HepG2 (cell line): ENCODE measurements around the gene KXD1. TPM values are rescaled to one million over a fixed set of nuclear protein-coding genes. Genes with fewer than 3 reads are reported as not detected.

Experiments used
- CBX5 ChIP-seq: sonication (generic); formaldehyde crosslinking; IDR thresholded peaks from 2 replicates; pipeline ENCODE4 v1.4.0; 2020; ENCODE audit warnings: missing genetic modification reagents, borderline replicate concordance
- FOXK1 ChIP-seq: sonication (generic); formaldehyde crosslinking; IDR thresholded peaks from 2 replicates; pipeline ENCODE4 v1.4.0; 2020; ENCODE audit warnings: low read depth, missing genetic modification reagents, borderline replicate concordance
- HOXD1 ChIP-seq: sonication (generic); formaldehyde crosslinking; IDR thresholded peaks from 2 replicates; pipeline ENCODE4 v1.5.0; 2020; ENCODE audit warnings: missing genetic modification reagents
- MIER2 ChIP-seq: IDR thresholded peaks from 2 replicates; pipeline ENCODE4 v1.6.1; 2016; ENCODE audit warnings: missing biosample characterization, missing genetic modification reagents
- PHF20 ChIP-seq: sonication (generic); formaldehyde crosslinking; IDR thresholded peaks from 2 replicates; pipeline ENCODE4 v1.5.0; 2020; ENCODE audit warnings: mild to moderate bottlenecking, missing genetic modification reagents
- POLR2G ChIP-seq: fragments of 200-400 bp; formaldehyde crosslinking; IDR thresholded peaks from 2 replicates; pipeline ENCODE4 v1.6.1; 2018; ENCODE audit warnings: mild to moderate bottlenecking, low read depth, low read length, moderate library complexity
- RARA ChIP-seq: IDR thresholded peaks from 2 replicates; pipeline ENCODE4 v1.6.1; 2016; ENCODE audit warnings: missing genetic modification reagents, missing compliant biosample characterization
- REPIN1 ChIP-seq: sonication (generic); formaldehyde crosslinking; IDR thresholded peaks from 2 replicates; pipeline ENCODE4 v1.8.0; 2022; ENCODE audit warnings: missing genetic modification reagents, low read depth, mild to moderate bottlenecking, borderline replicate concordance
- SMARCC2 ChIP-seq: fragments of 450-650 bp; IDR thresholded peaks from 2 replicates; pipeline ENCODE4 v1.6.1; 2017; ENCODE audit warnings: antibody characterized with exemption, mild to moderate bottlenecking
- TMF1 ChIP-seq: sonication (generic); formaldehyde crosslinking; IDR thresholded peaks from 2 replicates; pipeline ENCODE4 v1.8.1; 2022; ENCODE audit warnings: low read depth, missing genetic modification reagents
- ZNF260 ChIP-seq: sonication (generic); formaldehyde crosslinking; IDR thresholded peaks from 2 replicates; pipeline ENCODE4 v1.4.0; 2020; ENCODE audit warnings: missing genetic modification reagents, low read depth, mild to moderate bottlenecking, borderline replicate concordance
- ZNF292 ChIP-seq: sonication (generic); formaldehyde crosslinking; IDR thresholded peaks from 2 replicates; pipeline ENCODE4 v1.8.1; 2022; ENCODE audit warnings: mild to moderate bottlenecking, low read depth, missing genetic modification reagents, borderline replicate concordance
- ZNF3 ChIP-seq: IDR thresholded peaks from 2 replicates; pipeline ENCODE4 v1.7.0; 2017; ENCODE audit warnings: inconsistent platforms
- ZNF598 ChIP-seq: sonication (generic); formaldehyde crosslinking; IDR thresholded peaks from 2 replicates; pipeline ENCODE4 v1.5.1; 2020; ENCODE audit warnings: mild to moderate bottlenecking, missing genetic modification reagents, borderline replicate concordance
- ZNF607 ChIP-seq: sonication (generic); formaldehyde crosslinking; IDR thresholded peaks from 2 replicates; pipeline ENCODE4 v1.5.1; 2020; ENCODE audit warnings: missing genetic modification reagents, mild to moderate bottlenecking, borderline replicate concordance
- ZNF660 ChIP-seq: sonication (generic); formaldehyde crosslinking; IDR thresholded peaks from 2 replicates; pipeline ENCODE4 v1.5.1; 2020; ENCODE audit warnings: mild to moderate bottlenecking, low read depth, missing genetic modification reagents, borderline replicate concordance
- ZNF670 ChIP-seq: sonication (generic); formaldehyde crosslinking; IDR thresholded peaks from 2 replicates; pipeline ENCODE4 v1.8.0; 2022; ENCODE audit warnings: mild to moderate bottlenecking, missing genetic modification reagents, borderline replicate concordance
- polyA plus RNA-seq, 8 experiments: library from polyadenylated mRNA; depleted of rRNA in 3 of 8; stranded (reverse) in 7 of 8; unstranded in 1 of 8; fragments of >200 nt; fragmentation: Illumina TruSeq in 4 of 8; extraction: Trizol in 4 of 8; gene quantifications; 2 replicates each; pipeline versions ENCODE4 v1.2.1 to v1.2.3, GENCODE V29; 2011 to 2016; ENCODE audit warnings: low read depth in 4 of 8, missing spikeins in 1 of 8, mixed read lengths in 1 of 8; ENCODE audit not compliant: insufficient read depth in 1 of 8
- total RNA-seq, 5 experiments: library from RNA; depleted of rRNA; stranded (reverse); fragments of >200 nt; fragmentation: Illumina TruSeq; extraction: Trizol; gene quantifications; 2 replicates each; pipeline ENCODE4 v1.2.3, GENCODE V29; 2016; ENCODE audit warnings: low read depth in 1 of 5
- TF ChIP-seq, protein P1 (sequence below): sonication (generic); formaldehyde crosslinking; IDR thresholded peaks from 2 replicates; pipeline ENCODE4 v1.8.0; 2022; ENCODE audit warnings: low read depth, missing genetic modification reagents
- TF ChIP-seq, protein P2 (sequence below): sonication (generic); formaldehyde crosslinking; IDR thresholded peaks from 2 replicates; pipeline ENCODE4 v1.4.0; 2020; ENCODE audit warnings: mild to moderate bottlenecking, low read depth, missing genetic modification reagents
- TF ChIP-seq, protein P3 (sequence below): sonication (generic); formaldehyde crosslinking; IDR thresholded peaks from 2 replicates; pipeline ENCODE4 v1.8.1; 2023; ENCODE audit warnings: mild to moderate bottlenecking, missing genetic modification reagents
- TF ChIP-seq, protein P4 (sequence below): sonication (generic); formaldehyde crosslinking; IDR thresholded peaks from 2 replicates; pipeline ENCODE4 v1.4.0; 2020; ENCODE audit warnings: missing genetic modification reagents
- TF ChIP-seq, protein P5 (sequence below): sonication (generic); formaldehyde crosslinking; IDR thresholded peaks from 2 replicates; pipeline ENCODE4 v1.4.0; 2020; ENCODE audit warnings: mild to moderate bottlenecking, missing genetic modification reagents

KXD1 gene
- total and polyA plus RNA-seq, 2 of the 13 experiments (the other 11 are each of a cell fraction or from before 2014, with no cell fraction given) = 44.6 to 143 TPM

DNA sequence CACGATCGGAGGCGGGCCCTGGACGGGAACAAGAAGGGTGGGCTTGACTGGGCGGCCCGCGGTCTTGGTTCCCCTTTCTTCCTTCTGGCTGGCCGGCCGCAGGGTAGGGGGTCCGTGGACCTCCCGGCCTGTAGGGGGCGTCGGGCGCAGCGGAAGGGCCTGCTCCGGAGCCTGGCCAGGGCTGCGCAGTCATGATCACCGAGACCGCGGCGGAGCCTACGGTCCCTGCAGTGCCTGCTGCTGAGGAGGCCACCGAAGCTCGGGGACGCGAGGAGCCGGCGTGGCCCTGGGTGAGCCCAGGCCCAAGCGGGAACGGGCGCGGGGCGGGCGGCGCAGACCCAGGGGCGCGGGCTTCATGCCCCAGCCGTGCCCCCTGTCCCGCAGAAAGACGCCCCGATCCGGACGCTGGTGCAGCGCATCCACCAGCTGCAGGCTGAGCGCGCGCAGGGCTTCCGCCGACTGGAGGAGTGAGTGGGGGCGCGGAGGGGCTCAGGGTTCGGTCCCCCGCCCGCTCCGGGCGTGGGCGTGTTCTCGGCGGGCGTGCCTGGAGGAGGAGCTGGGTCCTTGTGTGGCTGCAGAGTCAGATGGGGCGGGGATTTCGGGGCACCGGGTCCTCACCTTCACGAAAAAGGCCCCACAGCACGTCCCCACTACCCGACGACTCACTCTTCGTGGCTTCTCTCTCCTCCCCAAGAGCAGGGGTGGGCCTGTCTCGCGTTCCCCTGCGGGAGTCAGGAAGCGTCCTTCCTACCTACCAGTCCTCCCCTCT lies 31.1 kb downstream of the KXD1 start, which contains the start of gene REX1BD (continued):
- TF ChIP-seq, protein P1, sequence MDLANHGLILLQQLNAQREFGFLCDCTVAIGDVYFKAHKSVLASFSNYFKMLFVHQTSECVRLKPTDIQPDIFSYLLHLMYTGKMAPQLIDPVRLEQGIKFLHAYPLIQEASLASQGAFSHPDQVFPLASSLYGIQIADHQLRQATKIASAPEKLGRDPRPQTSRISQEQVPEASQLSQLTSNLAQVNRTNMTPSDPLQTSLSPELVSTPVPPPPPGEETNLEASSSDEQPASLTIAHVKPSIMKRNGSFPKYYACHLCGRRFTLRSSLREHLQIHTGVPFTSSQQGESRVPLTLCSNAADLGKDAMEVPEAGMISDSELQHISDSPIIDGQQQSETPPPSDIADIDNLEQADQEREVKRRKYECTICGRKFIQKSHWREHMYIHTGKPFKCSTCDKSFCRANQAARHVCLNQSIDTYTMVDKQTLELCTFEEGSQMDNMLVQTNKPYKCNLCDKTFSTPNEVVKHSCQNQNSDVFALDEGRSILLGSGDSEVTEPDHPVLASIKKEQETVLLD (CRISPR knock-in tag) = peak; percentile 33; the same call in 1 of the 2 replicates
- TF ChIP-seq SMARCC2 (no peak), PHF20 (CRISPR knock-in tag) (peak; percentile 75), POLR2G (peak; percentile 91), ZNF260 (0 out of 2 replicates have a peak, but pooled peaks have one; percentile 66), ZNF598 (no peak), CBX5 (peak; percentile 82; the same call in 1 of the 2 replicates), MIER2 (CRISPR knock-in tag) (peak; percentile 50; the same call in 1 of the 2 replicates), FOXK1 (CRISPR knock-in tag) (peak; percentile 58; the same call in 1 of the 2 replicates), ZNF292 (CRISPR knock-in tag) (no peak), TMF1 (CRISPR knock-in tag) (peak; percentile 52), REPIN1 (CRISPR knock-in tag) (peak; percentile 31; the same call in 1 of the 2 replicates), ZNF607 (CRISPR knock-in tag) (0 out of 2 replicates have a peak, but pooled peaks have one; percentile 38), ZNF670 (CRISPR knock-in tag) (0 out of 2 replicates have a peak, but pooled peaks have one; percentile 20), ZNF3 (CRISPR knock-in tag) (peak; percentile 92), RARA (peak; percentile 38; the same call in 1 of the 2 replicates), HOXD1 (CRISPR knock-in tag) (peak; percentile 68), ZNF660 (no peak)
- TF ChIP-seq, protein P2, sequence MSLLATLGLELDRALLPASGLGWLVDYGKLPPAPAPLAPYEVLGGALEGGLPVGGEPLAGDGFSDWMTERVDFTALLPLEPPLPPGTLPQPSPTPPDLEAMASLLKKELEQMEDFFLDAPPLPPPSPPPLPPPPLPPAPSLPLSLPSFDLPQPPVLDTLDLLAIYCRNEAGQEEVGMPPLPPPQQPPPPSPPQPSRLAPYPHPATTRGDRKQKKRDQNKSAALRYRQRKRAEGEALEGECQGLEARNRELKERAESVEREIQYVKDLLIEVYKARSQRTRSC = peak; percentile 30; the same call in 1 of the 2 replicates
- TF ChIP-seq, protein P3, sequence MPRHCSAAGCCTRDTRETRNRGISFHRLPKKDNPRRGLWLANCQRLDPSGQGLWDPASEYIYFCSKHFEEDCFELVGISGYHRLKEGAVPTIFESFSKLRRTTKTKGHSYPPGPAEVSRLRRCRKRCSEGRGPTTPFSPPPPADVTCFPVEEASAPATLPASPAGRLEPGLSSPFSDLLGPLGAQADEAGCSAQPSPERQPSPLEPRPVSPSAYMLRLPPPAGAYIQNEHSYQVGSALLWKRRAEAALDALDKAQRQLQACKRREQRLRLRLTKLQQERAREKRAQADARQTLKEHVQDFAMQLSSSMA = no peak; the same call in 1 of the 2 replicates
- TF ChIP-seq, protein P4, sequence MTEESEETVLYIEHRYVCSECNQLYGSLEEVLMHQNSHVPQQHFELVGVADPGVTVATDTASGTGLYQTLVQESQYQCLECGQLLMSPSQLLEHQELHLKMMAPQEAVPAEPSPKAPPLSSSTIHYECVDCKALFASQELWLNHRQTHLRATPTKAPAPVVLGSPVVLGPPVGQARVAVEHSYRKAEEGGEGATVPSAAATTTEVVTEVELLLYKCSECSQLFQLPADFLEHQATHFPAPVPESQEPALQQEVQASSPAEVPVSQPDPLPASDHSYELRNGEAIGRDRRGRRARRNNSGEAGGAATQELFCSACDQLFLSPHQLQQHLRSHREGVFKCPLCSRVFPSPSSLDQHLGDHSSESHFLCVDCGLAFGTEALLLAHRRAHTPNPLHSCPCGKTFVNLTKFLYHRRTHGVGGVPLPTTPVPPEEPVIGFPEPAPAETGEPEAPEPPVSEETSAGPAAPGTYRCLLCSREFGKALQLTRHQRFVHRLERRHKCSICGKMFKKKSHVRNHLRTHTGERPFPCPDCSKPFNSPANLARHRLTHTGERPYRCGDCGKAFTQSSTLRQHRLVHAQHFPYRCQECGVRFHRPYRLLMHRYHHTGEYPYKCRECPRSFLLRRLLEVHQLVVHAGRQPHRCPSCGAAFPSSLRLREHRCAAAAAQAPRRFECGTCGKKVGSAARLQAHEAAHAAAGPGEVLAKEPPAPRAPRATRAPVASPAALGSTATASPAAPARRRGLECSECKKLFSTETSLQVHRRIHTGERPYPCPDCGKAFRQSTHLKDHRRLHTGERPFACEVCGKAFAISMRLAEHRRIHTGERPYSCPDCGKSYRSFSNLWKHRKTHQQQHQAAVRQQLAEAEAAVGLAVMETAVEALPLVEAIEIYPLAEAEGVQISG (CRISPR knock-in tag) = peak; percentile 99
- TF ChIP-seq, protein P5, sequence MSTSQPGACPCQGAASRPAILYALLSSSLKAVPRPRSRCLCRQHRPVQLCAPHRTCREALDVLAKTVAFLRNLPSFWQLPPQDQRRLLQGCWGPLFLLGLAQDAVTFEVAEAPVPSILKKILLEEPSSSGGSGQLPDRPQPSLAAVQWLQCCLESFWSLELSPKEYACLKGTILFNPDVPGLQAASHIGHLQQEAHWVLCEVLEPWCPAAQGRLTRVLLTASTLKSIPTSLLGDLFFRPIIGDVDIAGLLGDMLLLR (CRISPR knock-in tag) = peak; percentile 81; the same call in 1 of the 2 replicates
